Gastroesophageal sphincter (tissue), 4 donors: ENCODE data around the gene TSPEAR. TPM values are rescaled to one million over a fixed set of nuclear protein-coding genes. Genes with fewer than 3 reads are reported as not detected.

Experiments used
- ATAC-seq: fragments of 150-250 bp; one replicate; pipeline ENCODE4 v1.9.1; 2016; ENCODE audit warnings: mild to moderate bottlenecking, moderate library complexity
- H3K27ac ChIP-seq, 4 donors: fragments of 200-600 bp; sonication (generic) in 3 of 4; 1 replicate in 3 of 4; 2 replicates in 1 of 4; pipeline ENCODE4 v1.5.1; 2016 to 2019
- H3K27me3 ChIP-seq: fragments of 200-600 bp; sonication (generic); one replicate; pipeline ENCODE4 v1.5.1; 2019
- H3K36me3 ChIP-seq, 2 donors: fragments of 200-600 bp; sonication (generic); one replicate each; pipeline ENCODE4 v1.5.1; 2019; ENCODE audit warnings: control low read depth in 1 of 2
- H3K4me1 ChIP-seq, 3 donors: fragments of 200-600 bp; sonication (generic); 1 replicate in 2 of 3; 2 replicates in 1 of 3; pipeline ENCODE4 v1.5.1; 2016 to 2019; ENCODE audit warnings: control low read depth in 2 of 3
- H3K4me3 ChIP-seq, 2 donors: fragments of 200-600 bp; sonication (generic); one replicate each; pipeline ENCODE4 v1.5.1; 2019; ENCODE audit warnings: mild to moderate bottlenecking in 1 of 2, moderate library complexity in 1 of 2
- H3K9me3 ChIP-seq, 3 donors: fragments of 200-600 bp; sonication (generic); one replicate each; pipeline ENCODE4 v1.5.1; 2017 to 2019; ENCODE audit warnings: control low read depth in 2 of 3
- CTCF ChIP-seq, 4 experiments: fragments of 200-600 bp in 2 of 4; fragments of 450-650 bp in 2 of 4; sonication (generic) in 1 of 4; IDR thresholded peaks; one replicate each; pipeline ENCODE4 v1.5.1; 2017 to 2019; ENCODE audit warnings: antibody characterized with exemption in 4 of 4, mild to moderate bottlenecking in 2 of 4, moderate library complexity in 2 of 4
- EP300 ChIP-seq: sonication (generic); formaldehyde crosslinking; IDR thresholded peaks from one replicate; pipeline ENCODE4 v1.6.1; 2017; ENCODE audit warnings: antibody characterized with exemption, mild to moderate bottlenecking
- POLR2A ChIP-seq, 2 donors: fragments of 450-650 bp; IDR thresholded peaks; one replicate each; pipeline ENCODE4 v1.6.1; 2017; ENCODE audit warnings: antibody characterized with exemption in 2 of 2, mild to moderate bottlenecking in 2 of 2, moderate library complexity in 1 of 2
- POLR2AphosphoS5 ChIP-seq: sonication (generic); formaldehyde crosslinking; IDR thresholded peaks from one replicate; pipeline ENCODE4 v1.6.1; 2017; ENCODE audit warnings: antibody characterized with exemption
- WGBS, 2 donors: methylation state at CpG; one replicate each; pipeline ENCODE4 v1.1.5; 2018; ENCODE audit warnings: low coverage in 1 of 2; 5-methylcytosine and 5-hydroxymethylcytosine counted together
- total RNA-seq, 4 donors: library from RNA; depleted of rRNA; stranded (reverse); fragments of >200 nt; gene quantifications; one replicate each; pipeline ENCODE4 v1.1.0, GENCODE V29; 2016

The TSPEAR gene
- total RNA-seq, 4 donors from 2014 or later, result not detected

DNA sequence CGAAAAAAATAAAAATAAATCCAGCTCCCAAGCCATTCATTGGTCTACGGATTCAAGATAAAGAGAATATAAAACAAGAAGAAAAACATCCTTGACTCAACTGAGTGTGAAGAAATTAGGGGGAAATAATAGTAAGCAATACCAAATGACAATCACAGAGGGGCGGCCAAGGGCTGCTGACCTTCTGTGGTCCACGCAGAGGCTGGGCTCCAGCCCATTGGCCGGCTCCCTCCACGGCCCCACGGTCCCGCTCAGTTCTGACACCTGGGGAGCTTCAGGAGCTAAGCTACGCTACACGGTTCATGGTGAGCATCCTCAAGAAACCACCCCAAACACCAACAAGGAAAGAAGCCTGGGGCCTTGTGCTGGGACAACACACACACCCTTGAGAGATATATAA, 14.8 kb downstream of the TSPEAR start:
- TF ChIP-seq EP300, result no peak
- no peak for TF ChIP-seq CTCF (IDR thresholded peaks at IDR 0.05)
- TF ChIP-seq POLR2AphosphoS5, result no peak
- no peak for TF ChIP-seq POLR2A (IDR thresholded peaks at IDR 0.05)
- Histone ChIP-seq H3K9me3 (peaks cover 0 to 30% (median 0%) of the 10 kb centered on the region in 3 donors), H3K27me3 (peaks cover 68% of the 10 kb centered on the region), H3K4me1 (no peaks in the 10 kb centered on the region), H3K4me3 (no peak overlapping the region), H3K27ac (no peak overlapping the region), H3K36me3 (no peaks in the 10 kb centered on the region)
- 65 to 80% methylated on average over 1 to 9 of the region's 10 CpGs for WGBS, 2 donors
- no peak for ATAC-seq

GRCh38 chr21:44695641-44696040, 15.7 kb downstream of the TSPEAR start:
- Histone ChIP-seq H3K4me1 (no peaks in the 10 kb centered on the region), H3K36me3 (no peaks in the 10 kb centered on the region), H3K4me3 (no peak overlapping the region), H3K9me3 (peaks cover 0 to 30% (median 0%) of the 10 kb centered on the region in 3 donors), H3K27me3 (peaks cover 63% of the 10 kb centered on the region), H3K27ac (no peak overlapping the region)
- TF ChIP-seq EP300 (no peak), POLR2AphosphoS5 (no peak), CTCF (IDR thresholded peaks at IDR 0.05) (no peak), POLR2A (IDR thresholded peaks at IDR 0.05) (no peak)
- no peak for ATAC-seq
- 46 to 88% methylated on average over 1 to 7 of the region's 8 CpGs for WGBS, 2 donors

DNA sequence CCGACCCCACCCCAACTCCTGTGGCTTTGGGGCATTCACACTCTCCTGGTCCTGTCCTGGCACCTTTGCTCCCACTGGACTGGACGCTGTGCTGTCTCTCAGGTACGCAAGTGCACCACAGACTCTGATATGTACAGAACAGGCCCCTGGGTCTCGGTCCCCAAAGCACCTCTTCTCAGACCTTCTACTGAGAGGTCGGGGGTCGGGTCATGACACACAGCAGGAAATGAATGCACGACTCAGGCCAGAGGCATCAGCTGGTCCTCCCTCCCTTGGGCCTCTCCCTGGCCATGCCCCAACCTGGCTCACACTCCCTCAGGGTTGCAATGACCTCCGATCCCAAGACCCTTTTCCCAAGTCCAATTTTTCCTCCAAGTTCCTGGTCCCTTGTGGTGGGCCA, 16.2 kb downstream of the TSPEAR start:
- Histone ChIP-seq H3K4me1 (no peaks in the 10 kb centered on the region), H3K27me3 (peaks cover 63% of the 10 kb centered on the region), H3K36me3 (no peaks in the 10 kb centered on the region), H3K4me3 (no peak overlapping the region), H3K9me3 (peaks cover 0 to 30% (median 0%) of the 10 kb centered on the region in 3 donors), H3K27ac (no peak overlapping the region)
- TF ChIP-seq POLR2A (IDR thresholded peaks at IDR 0.05) (no peak), POLR2AphosphoS5 (no peak), CTCF (IDR thresholded peaks at IDR 0.05) (no peak), EP300 (no peak)
- ATAC-seq, result no peak
- 71% methylated on average over 7 of the region's 8 CpGs; no CpG with 5 or more reads in 1 of the 2 donors for WGBS, 2 donors

GRCh38 chr21:44694776-44695175, 16.6 kb downstream of the TSPEAR start:
- whole genome bisulfite sequencing, 2 donors, result 58 to 66% methylated on average over 5 to 9 of the region's 11 CpGs
- no peak overlapping the region for H3K4me3 ChIP-seq
- H3K27me3 ChIP-seq, result peaks cover 61% of the 10 kb centered on the region
- no peak overlapping the region for H3K27ac ChIP-seq
- TF ChIP-seq POLR2A (IDR thresholded peaks at IDR 0.05) (no peak), POLR2AphosphoS5 (no peak), CTCF (IDR thresholded peaks at IDR 0.05) (no peak), EP300 (no peak)
- peaks cover 0 to 30% (median 0%) of the 10 kb centered on the region in 3 donors for H3K9me3 ChIP-seq
- H3K4me1 ChIP-seq, result no peaks in the 10 kb centered on the region
- no peaks in the 10 kb centered on the region for H3K36me3 ChIP-seq
- no peak for ATAC-seq

GRCh38 chr21:44692798-44693512, 18.4 kb downstream of the TSPEAR start:
- H3K9me3 ChIP-seq, result peaks cover 0 to 30% (median 0%) of the 10 kb centered on the region in 3 donors
- no peaks in the 10 kb centered on the region for H3K4me1 ChIP-seq
- TF ChIP-seq POLR2A (IDR thresholded peaks at IDR 0.05), result no peak
- no peak for TF ChIP-seq CTCF (IDR thresholded peaks at IDR 0.05)
- TF ChIP-seq POLR2AphosphoS5, result no peak
- peaks cover 54% of the 10 kb centered on the region for H3K27me3 ChIP-seq
- H3K36me3 ChIP-seq, result no peaks in the 10 kb centered on the region
- H3K27ac ChIP-seq, result no peak overlapping the region
- ATAC-seq, result no peak
- no peak overlapping the region for H3K4me3 ChIP-seq
- WGBS, 2 donors, result 50 to 85% methylated on average over 2 of the region's 2 CpGs
